Colonic mucosa (tissue), 4 donors: Measurements from ENCODE around the gene GADD45B. TPM values are rescaled to one million over a fixed set of nuclear protein-coding genes. Genes with fewer than 3 reads are reported as not detected.

Experiments
- DNase-seq: peaks from one replicate; pipeline ENCODE4 v3.0.0-alpha.2; 2020
- H3K27ac ChIP-seq: fragments of 200-600 bp; one replicate; pipeline ENCODE4 v1.8.0; 2021
- H3K27me3 ChIP-seq: fragments of 200-600 bp; one replicate; pipeline ENCODE4 v1.8.0; 2021
- H3K36me3 ChIP-seq: fragments of 200-600 bp; one replicate; pipeline ENCODE4 v1.8.0; 2021
- H3K4me1 ChIP-seq: fragments of 200-600 bp; one replicate; pipeline ENCODE4 v1.8.0; 2021; ENCODE audit warnings: mild to moderate bottlenecking
- H3K4me3 ChIP-seq: fragments of 200-600 bp; one replicate; pipeline ENCODE4 v1.8.0; 2021
- H3K9ac ChIP-seq, 2 donors: one replicate each; pipeline ENCODE4 v1.7.0; 2013; ENCODE audit warnings: control low read depth in 2 of 2, low read depth in 2 of 2, low read length in 2 of 2
- H3K9me3 ChIP-seq: fragments of 200-600 bp; one replicate; pipeline ENCODE4 v1.8.0; 2021
- intact Hi-C: fragments of 100-400 bp; cut with DNase I; formaldehyde crosslinking; loops from one replicate; pipeline ENCODE4 v1.14.1; 2022
- total RNA-seq, 2 donors: library from RNA; stranded (reverse); fragmentation: NEBNext Ultra II Directional in 1 of 2; extraction: Animal tissue kit (Norgen Biotek cat#: 25700) in 1 of 2; gene quantifications; one replicate each; pipeline ENCODE4 v1.2.1, GENCODE V29; 2021
- TF ChIP-seq, protein P1 (sequence below): fragments of 200-600 bp; IDR thresholded peaks from one replicate; pipeline ENCODE4 v1.8.0; 2022; ENCODE audit warnings: antibody characterized with exemption, mild to moderate bottlenecking
- donor health status: healthy.
- donor health status: DM: no; HTN: no; CAD: no.
- donor health status: DM: no; HTN: no; CAD: no.

GADD45B gene
- total RNA-seq, 2 donors from 2014 or later: 17.5 to 21.6 TPM

- peak overlapping the region; percentile 94 for H3K27ac ChIP-seq
- H3K9me3 ChIP-seq: no peaks in the 10 kb centered on the region
- H3K27me3 ChIP-seq: no peaks in the 10 kb centered on the region
- H3K36me3 ChIP-seq: no peaks in the 10 kb centered on the region
- H3K4me1 ChIP-seq: peaks cover 17% of the 10 kb centered on the region
- TF ChIP-seq, protein P1, sequence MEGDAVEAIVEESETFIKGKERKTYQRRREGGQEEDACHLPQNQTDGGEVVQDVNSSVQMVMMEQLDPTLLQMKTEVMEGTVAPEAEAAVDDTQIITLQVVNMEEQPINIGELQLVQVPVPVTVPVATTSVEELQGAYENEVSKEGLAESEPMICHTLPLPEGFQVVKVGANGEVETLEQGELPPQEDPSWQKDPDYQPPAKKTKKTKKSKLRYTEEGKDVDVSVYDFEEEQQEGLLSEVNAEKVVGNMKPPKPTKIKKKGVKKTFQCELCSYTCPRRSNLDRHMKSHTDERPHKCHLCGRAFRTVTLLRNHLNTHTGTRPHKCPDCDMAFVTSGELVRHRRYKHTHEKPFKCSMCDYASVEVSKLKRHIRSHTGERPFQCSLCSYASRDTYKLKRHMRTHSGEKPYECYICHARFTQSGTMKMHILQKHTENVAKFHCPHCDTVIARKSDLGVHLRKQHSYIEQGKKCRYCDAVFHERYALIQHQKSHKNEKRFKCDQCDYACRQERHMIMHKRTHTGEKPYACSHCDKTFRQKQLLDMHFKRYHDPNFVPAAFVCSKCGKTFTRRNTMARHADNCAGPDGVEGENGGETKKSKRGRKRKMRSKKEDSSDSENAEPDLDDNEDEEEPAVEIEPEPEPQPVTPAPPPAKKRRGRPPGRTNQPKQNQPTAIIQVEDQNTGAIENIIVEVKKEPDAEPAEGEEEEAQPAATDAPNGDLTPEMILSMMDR: no peak
- intact Hi-C loops: no loop called here
- peak overlapping the region in 1 of 2 donors; percentile 93 for H3K9ac ChIP-seq
- no peak overlapping the region for H3K4me3 ChIP-seq
- DNase-seq: no peak
Observed at GRCh38 chr19:2428756-2429711, 46.9 kb upstream of the GADD45B start.

DNA sequence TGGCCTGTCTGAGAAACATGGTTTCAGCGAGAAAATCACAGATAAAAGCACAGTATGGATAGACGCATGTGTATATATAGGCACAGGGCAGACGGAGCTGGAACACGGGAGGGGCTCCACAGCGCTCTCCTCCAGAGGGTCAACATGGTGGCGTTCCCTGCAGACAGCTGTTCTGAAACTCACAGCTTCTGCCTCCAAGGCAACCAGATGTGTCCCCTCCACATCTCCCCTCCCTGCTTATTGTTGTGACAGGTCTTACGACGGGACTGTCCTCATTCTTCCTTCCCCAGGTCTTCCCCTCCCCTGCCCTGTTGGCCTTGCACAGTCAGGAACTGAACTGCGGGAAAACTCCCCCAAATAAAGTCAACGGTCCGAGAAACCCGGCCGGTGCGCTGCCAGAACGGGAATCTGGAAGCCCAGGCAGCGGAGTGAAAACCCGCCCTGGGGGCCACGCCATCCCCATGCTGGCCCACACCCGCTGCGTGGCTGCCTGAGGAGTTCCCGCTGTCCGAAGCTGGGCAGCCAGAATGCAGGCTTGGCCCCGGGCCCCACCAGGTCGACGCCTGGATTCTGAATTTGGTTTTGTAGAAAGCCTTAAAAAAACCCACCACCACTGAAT lies 45.9 kb upstream of the GADD45B start:
- H3K9ac ChIP-seq: no peak overlapping the region
- no peak overlapping the region for H3K4me3 ChIP-seq
- TF ChIP-seq, protein P1: no peak
- H3K4me1 ChIP-seq: peaks cover 17% of the 10 kb centered on the region
- no peak for DNase-seq
- H3K27ac ChIP-seq: no peak overlapping the region
- no peaks in the 10 kb centered on the region for H3K9me3 ChIP-seq
- no peaks in the 10 kb centered on the region for H3K36me3 ChIP-seq
- H3K27me3 ChIP-seq: no peaks in the 10 kb centered on the region
- intact Hi-C loops: no loop called here

- H3K4me3 ChIP-seq: no peak overlapping the region
- peaks cover 9% of the 10 kb centered on the region for H3K4me1 ChIP-seq
- no peak overlapping the region for H3K9ac ChIP-seq
- TF ChIP-seq, protein P1: no peak
- H3K27me3 ChIP-seq: no peaks in the 10 kb centered on the region
- H3K9me3 ChIP-seq: no peaks in the 10 kb centered on the region
- no peaks in the 10 kb centered on the region for H3K36me3 ChIP-seq
- no peak overlapping the region for H3K27ac ChIP-seq
- intact Hi-C loops: no loop called here
- no peak for DNase-seq
Observed at GRCh38 chr19:2431318-2432055, 44.4 kb upstream of the GADD45B start.

DNA sequence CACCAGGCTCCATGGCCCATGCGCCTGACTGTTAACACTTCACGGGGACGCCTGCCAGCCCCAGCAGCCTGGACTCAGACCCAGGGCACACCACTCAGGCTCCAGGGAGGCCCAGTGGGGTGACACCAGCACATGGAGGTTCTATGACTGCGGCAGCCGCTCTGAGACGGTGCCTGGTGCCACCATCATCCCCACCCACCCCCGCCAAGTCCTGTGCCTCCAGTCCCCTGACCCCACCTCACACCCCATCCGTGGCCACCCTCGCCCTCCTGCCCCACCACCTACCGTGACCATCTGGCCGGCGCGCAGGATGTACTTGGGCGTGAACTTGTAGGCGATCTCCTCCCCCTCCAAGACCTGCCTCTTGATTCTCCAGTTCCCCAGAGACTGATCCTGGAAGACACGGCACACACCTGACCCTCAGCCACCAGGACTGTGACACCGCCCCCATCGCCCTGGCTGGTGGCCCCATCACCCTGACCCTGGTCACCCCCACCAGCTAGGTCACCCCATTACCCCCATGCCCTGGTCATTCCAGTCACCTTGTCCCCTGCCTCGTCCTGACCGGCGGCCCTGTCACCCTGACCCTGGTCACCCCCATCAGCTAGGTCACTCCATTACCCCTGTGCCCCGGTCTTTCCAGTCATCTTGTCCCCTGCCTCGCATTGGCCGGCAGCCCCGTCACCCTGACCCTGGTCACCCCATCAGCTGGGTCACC lies 43.6 kb upstream of the GADD45B start:
- TF ChIP-seq, protein P1: no peak
- Histone ChIP-seq H3K4me3 (no peak overlapping the region), H3K9ac (no peak overlapping the region), H3K4me1 (peaks cover 6% of the 10 kb centered on the region), H3K9me3 (no peaks in the 10 kb centered on the region), H3K27ac (no peak overlapping the region), H3K27me3 (no peaks in the 10 kb centered on the region), H3K36me3 (peaks cover 5% of the 10 kb centered on the region)
- intact Hi-C loops: no loop called here
- no peak for DNase-seq

DNA sequence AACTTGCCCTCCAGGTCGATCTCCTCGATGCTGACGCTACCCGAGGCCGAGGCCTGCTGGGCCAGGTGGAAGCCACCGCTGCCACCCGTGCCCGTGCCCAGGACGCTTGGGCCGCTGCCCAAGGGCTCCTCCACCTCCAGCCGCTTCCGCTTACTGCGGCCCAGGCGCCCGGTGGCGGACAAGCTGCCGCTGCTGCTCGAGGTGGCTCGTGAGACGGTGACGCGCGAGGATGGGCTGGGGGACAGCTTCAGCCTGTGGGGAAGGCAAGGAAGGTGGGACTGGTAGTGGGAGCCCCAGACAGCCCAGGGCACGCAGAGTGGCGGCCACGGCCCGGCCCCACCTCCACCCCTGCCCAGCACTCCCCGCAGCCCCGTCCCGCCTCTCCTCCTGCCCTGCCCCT lies 42.1 kb upstream of the GADD45B start:
- no peaks in the 10 kb centered on the region for H3K4me1 ChIP-seq
- TF ChIP-seq, protein P1: no peak
- no peak overlapping the region for H3K27ac ChIP-seq
- DNase-seq: no peak
- no peaks in the 10 kb centered on the region for H3K9me3 ChIP-seq
- no peaks in the 10 kb centered on the region for H3K27me3 ChIP-seq
- no peak overlapping the region for H3K4me3 ChIP-seq
- no peak overlapping the region for H3K9ac ChIP-seq
- H3K36me3 ChIP-seq: peaks cover 5% of the 10 kb centered on the region
- intact Hi-C loops: no loop called here
